ENCODE measurements around the gene MRGPRX2.

MRGPRX2 gene

GRCh38 chr11:19060629-19061028, at the start of gene MRGPRX2:
MRGPRX2 (minus strand) TSS chr11:19060717; CDS start chr11:19056402, 4,315 bp downstream.
- DNase-seq: no peak

GRCh38 chr11:19110295-19110694, 49.8 kb upstream of the MRGPRX2 start:
- DNase-seq: no peak

DNA sequence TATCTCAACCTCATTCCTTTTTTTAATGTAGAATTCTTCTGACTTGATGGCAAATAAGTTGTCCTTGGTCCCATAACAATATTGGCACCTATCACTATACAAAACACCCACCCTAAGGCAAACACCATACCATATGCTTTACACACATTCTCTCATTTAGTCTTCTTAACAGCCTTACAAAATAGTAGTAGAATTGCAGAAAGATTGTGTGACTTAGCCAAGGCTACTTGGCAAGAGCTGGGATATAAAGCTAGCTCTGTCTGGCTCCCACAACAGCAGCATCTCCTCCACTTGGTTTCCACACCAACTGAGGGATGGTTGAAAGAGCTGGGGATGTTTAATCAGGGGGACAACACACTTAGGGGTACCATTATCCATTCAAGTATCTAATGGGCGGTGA, 46.6 kb upstream of the MRGPRX2 start:
- DNase-seq: no peak

DNA sequence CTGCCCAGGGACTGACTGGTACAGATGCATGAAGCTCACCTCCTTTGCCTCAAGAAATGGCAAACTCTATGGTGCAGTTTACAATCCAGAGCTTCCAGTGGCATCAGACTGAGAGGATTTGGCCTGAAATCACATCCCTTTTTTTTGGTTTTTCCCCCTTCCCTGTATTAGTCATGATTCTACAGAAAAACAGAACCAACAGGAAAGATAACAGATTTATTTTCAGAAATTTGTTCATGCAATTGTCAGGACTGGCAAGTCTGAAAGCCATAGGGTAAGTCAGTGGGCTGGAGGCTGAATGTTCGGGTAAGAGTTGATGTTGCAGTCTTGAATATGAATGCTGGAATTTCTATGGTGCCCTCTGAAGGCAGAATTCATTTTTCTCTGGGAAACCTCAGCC, 44.5 kb upstream of the MRGPRX2 start:
- no peak for DNase-seq

- DNase-seq: no peak
These were observed 42.0 kb upstream of the MRGPRX2 start for GRCh38 chr11:19102521-19102900.

DNA sequence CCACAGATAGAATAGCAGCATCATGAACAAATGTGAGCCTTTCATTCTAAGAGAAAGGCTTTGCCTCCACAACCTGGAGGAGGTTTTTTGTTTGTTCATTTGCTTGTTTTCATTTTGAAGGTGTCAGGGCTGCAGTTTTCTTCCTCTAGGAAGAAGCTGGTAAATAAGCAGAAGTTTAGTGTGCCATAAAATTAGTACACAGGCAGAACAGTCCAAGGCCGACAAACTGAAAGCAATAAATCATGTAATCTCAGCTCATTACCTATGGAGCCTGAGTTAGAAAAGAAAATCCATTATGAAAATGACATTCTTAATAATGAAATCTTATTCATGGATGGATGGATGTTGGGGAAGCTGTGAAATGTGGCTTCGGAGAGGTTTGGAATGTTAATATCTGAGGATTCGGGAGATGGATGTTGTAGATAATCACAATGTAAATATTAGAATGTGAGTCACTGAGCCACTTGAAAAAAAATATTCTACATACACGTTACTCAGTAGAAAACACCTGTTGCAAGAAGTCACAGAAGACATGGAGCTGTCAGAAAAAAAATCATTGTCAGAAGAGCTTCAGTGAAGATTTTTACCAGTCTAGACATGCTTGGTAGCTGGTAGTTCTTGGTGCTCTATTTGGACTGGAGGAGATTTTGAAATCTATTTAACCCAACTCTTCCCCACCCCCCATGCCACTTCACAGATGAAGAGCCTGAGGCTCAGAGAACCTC, 41.4 kb upstream of the MRGPRX2 start:
- DNase-seq: no peak

DNA sequence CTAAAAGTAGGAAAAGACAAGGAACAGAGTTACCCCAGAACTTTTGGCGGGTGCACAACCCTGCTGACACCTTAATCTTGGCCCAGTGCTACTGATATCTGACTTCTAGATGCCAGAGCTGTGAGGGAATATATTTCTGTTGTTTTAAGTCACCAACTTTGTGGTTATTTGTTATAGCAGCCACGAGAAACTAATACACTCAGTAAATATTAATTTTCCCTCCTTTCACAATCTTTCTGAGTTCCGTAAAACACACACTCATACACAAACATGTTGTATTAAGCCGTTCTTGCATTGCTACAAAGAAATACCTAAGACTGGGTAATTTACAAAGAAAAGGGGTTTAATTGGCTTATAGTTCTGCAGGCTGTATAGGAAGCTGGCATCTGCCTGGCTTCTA, 40.4 kb upstream of the MRGPRX2 start:
- DNase-seq: no peak

- no peak for DNase-seq
These were observed 38.6 kb upstream of the MRGPRX2 start for GRCh38 chr11:19099093-19099492.

DNA sequence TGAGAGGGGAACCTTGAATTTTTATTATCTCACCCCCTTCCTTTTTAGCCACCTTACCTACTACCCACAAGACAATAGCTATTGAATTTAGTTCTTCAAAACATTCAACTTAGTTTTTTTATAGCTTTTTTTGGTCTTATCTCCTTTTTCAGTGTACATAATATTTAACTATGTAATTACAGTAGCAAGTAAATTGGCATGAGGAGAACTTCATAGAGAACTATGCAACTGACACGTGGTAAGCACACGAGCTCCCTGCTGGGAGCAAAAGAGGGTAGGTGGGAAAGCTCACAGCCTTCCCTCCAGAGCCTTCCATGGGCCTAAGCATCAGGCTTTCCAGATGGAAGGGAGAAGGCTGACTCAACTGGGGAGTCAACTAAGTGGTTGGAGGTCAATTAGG, 34.3 kb upstream of the MRGPRX2 start:
- no peak for DNase-seq

- no peak for DNase-seq
These were observed 33.5 kb upstream of the MRGPRX2 start for GRCh38 chr11:19093976-19094375.

DNA sequence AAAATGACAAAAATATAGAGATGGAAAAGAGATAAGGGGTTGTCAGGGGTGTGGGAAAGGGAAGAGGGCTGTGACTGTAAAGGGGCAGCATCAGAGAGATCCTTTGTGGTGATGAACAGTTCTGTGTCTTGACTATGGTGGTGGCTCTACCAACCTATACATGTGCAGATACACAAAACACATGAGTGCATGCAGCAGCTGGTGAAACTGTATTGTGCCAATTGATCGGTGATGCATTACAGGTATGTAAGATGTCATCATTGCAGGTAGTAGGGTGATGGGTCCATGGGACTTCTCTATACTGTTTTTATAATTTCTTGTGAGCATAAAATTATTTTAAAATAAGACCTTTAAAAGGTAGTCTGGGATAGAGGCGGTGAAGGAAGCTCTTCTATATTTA, 32.3 kb upstream of the MRGPRX2 start:
- DNase-seq: no peak

DNA sequence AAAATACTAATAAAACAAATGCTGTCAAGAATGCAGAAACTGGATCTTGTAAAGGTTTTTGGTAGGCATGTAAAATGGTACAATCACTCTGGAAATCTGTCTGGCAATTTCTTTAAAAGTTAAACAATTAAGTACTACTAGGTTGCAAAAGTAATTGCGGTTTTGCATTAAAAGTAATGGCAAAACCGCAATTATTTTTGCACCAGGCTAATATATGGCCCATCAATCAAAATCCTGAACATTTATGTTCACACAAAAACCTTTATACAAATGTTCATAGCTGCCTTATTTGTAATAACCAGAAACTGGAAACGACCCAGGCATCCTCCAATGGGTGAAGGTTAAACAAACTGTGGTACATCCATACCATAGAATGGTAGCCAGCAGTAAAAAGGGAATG, 31.8 kb upstream of the MRGPRX2 start:
- DNase-seq: no peak

- DNase-seq: no peak
These were observed 30.8 kb upstream of the MRGPRX2 start for GRCh38 chr11:19091366-19091765.

DNA sequence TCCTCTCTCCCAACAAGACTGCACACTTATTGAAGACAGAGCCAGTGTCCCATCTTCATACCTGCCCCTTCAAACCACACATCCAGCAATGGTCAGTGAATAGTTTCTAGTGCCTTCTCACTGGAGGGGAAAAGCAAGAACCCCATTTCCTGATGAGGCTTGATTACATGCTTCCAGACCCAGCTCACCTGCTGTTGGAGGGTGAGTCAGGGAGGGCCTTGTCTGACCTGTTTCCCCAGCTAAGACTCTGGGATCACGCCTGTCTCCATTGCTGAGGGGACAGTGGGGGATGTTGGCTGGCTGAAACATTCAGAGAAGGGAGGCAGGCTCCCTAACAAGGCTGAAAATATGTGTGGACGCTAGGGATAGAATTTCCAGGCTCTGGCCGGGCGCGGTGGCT, 28.9 kb upstream of the MRGPRX2 start:
- DNase-seq: no peak

DNA sequence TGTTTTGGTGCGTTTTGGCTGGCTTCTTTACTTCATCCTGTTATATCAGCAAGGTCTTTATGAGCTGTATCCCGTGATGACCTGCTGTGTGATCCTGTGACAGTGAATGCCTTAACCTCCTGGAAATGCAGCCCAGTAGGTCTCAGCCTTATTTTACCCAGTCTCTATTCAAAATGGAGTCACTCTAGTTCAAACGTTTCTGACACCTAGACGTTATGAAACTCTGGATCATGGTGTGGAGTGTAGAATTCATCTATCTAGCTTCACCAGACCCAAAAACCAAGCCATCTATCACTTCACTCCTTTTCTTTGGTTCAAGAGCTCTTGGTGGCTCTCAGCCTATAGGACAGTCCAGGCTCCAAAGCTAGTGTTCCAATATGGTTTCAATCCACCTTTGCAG, 28.3 kb upstream of the MRGPRX2 start:
- DNase-seq: no peak

DNA sequence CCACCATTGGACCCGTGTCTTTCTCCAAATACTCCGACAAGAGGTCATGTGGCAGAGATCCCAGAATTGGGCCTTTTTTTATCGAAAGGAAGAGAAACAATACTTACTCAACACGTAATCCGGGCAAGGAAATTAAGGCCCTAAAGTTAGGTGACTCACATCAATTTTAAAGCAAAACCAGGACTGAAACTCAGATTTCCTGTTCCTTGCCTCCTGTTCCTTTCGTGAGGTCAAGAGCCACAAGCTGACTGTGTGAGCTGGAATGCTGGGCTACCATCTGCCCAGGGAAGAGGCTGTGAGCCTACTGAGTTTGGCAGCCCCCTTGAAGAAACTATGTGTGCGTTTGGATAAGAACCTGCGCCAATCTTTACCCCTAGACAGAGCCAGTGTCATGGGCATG, 27.1 kb upstream of the MRGPRX2 start:
- no peak for DNase-seq

DNA sequence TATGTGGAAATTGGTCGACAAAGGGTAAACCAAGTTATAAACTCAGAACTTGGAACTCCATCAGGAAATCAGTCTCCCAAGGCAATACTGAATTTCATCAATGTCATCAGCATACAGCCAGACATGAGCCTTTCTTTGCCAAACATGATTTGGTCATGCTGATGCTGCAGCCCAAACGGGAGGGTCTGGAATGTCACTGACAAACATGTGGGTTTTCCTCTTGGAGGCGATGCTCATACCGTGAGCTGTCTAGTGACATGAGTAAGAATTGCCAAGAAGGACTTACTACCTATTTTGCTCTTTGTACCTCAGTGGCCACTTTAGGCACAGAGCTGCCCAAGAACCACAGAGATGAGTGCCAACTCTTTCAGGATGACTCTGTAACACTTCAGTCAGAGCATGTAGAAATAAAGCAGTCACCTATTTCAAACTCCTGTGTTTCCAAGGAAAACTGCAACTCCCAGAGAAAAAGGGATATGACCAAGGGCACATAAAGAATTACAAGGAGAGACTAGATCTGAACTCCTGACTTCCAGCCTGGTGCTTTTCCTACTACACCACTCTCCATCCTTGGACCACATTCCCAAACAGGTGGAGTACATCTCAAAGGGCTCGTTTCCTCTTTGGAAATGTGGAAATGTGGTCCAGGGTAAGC, 24.3 kb upstream of the MRGPRX2 start:
- DNase-seq: no peak

- no peak for DNase-seq
These were observed 22.6 kb upstream of the MRGPRX2 start for GRCh38 chr11:19083166-19083565.

DNA sequence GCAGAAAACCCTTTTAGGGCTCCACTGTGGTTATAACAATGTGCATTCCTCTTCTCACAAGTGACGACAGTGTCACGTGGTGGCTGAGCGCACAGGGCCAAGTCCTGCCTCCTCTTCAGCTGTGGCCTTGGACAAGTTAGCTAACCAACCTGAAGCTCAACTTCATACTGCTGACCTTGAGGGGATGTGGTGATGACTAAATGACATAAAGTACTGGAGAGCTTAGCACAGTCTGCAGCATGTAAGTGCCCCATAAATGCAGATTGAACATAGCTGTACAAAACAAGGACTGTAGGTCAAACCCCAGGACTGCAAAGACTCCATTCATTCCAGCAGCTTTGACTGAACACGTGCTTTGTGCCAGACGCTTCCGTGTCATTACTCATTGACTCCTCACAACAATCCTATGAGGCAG, 20.1 kb upstream of the MRGPRX2 start:
- no peak for DNase-seq

GRCh38 chr11:19079643-19080440, 19.3 kb upstream of the MRGPRX2 start:
- no peak for DNase-seq

GRCh38 chr11:19077965-19078364, 17.4 kb upstream of the MRGPRX2 start:
- DNase-seq: no peak

GRCh38 chr11:19076744-19077589, 16.4 kb upstream of the MRGPRX2 start:
- peak; percentile 55 for DNase-seq

DNA sequence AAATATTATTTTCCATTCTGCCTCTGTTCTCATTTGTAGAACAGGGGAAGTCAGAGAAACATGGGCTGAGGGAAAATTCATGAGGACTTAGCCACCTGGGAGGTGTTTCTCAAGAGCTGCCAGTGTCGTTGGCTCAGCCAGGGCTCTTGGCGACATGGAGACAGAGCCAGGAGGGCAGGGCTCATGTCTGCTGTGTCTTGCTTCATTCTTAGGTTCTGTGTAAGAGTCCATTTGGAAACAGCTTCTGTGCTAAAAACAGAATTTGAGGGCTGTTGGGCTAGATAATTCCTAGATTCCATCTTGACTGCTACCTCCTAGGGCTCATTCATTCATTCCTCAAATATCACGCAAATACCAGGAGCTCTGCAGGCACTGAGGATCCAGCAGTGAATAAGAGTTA, 15.1 kb upstream of the MRGPRX2 start:
- DNase-seq: no peak

Data from activated T-cell treated with anti-CD3 and anti-CD28 coated beads for 4 hours (primary cell).